ENCODE data around the gene CASQ2. TPM values are rescaled to one million over a fixed set of nuclear protein-coding genes. Genes with fewer than 3 reads are reported as not detected.

Gene CASQ2
- polyA plus RNA-seq, 1 of the 3 experiments (the other 2 are of a cell fraction), result not detected

GRCh38 chr1:115668579-115668978, 99.9 kb downstream of the CASQ2 start:
- Histone ChIP-seq H3K9me3 (0 out of 2 replicates have a peak, but pooled peaks cover 8% of the 10 kb centered on the region), H3K9ac (peak overlapping the region; percentile 2; the same call in 1 of the 2 replicates), H3K9me2 (no peaks in the 10 kb centered on the region), H3F3A (replicated peaks; ENCODE audit: insufficient read depth) (peaks cover 24% of the 10 kb centered on the region), H3K79me2 (ENCODE audit: insufficient read depth) (peaks cover 50% of the 10 kb centered on the region; the same call in 1 of the 2 replicates), H3K4me3 (ENCODE audit: low read depth in 2 of 2, low read length in 1 of 2) (no peak overlapping the region), H3K36me3 (replicated peaks in 1 of 2; ENCODE audit: control insufficient read depth in 1 of 2, insufficient read depth in 2 of 2, low read length in 1 of 2) (peaks cover 28 to 41% of the 10 kb centered on the region in 2 experiments), H3K27ac (ENCODE audit: low read depth in 2 of 2, low read length in 1 of 2) (peak overlapping the region; percentile 39 to 84), H4K20me1 (ENCODE audit: insufficient read depth) (no peaks in the 10 kb centered on the region), H2AFZ (ENCODE audit: low read depth) (no peak overlapping the region; the same call in 1 of the 2 replicates), H3K4me2 (peak overlapping the region; percentile 43; the same call in 1 of the 2 replicates), H3K4me1 (ENCODE audit: control insufficient read depth in 1 of 2, insufficient read depth in 2 of 2, low read depth in 1 of 2, low read length in 1 of 2) (peaks cover 16 to 23% of the 10 kb centered on the region in 2 experiments; a peak in 3 of 4 replicates), H3K27me3 (ENCODE audit: insufficient read depth) (no peaks in the 10 kb centered on the region)
- WGBS (ENCODE audit: low lambda C conversion rate), result 24% methylated on average over 1 of the region's 1 CpG
- ChIA-PET POLR2A (no interaction called here), CTCF (interaction anchor here (0.8 to 2.2 kb wide), 4 partner anchors 12 to 60 kb away, joined by 3 to 6 read pairs (median 4); no protein-coding TSS in a partner anchor)
- TF ChIP-seq NRF1 (IDR thresholded peaks at IDR 0.05; ENCODE audit: low read depth, low read length) (no peak), ELF1 (IDR thresholded peaks at IDR 0.05) (no peak), FOSL2 (IDR thresholded peaks at IDR 0.05; ENCODE audit: borderline replicate concordance, low read depth) (0 out of 2 replicates have a peak, but pooled peaks have one; percentile 33), SIN3A (IDR thresholded peaks at IDR 0.05; ENCODE audit: borderline replicate concordance, low read depth, low read length) (no peak), MEF2A (IDR thresholded peaks at IDR 0.05; ENCODE audit: borderline replicate concordance, low read depth) (no peak), FOXJ3 (CRISPR knock-in tag; IDR thresholded peaks at IDR 0.05) (no peak), MAX (IDR thresholded peaks at IDR 0.05; ENCODE audit: low read depth) (no peak; the same call in 1 of the 2 replicates), USF1 (IDR thresholded peaks at IDR 0.05; ENCODE audit: borderline replicate concordance, low read depth) (0 out of 2 replicates have a peak, but pooled peaks have one; percentile 3), TEAD4 (IDR thresholded peaks at IDR 0.05; ENCODE audit: borderline replicate concordance, insufficient read depth) (no peak), SMC3 (IDR thresholded peaks at IDR 0.05; ENCODE audit: low read depth, low read length) (no peak), ZBTB33 (IDR thresholded peaks at IDR 0.05; ENCODE audit: borderline replicate concordance, low read depth) (no peak), EP300 (IDR thresholded peaks at IDR 0.05; ENCODE audit: borderline replicate concordance in 1 of 2, low read depth in 1 of 2, low read length in 1 of 2) (no peak; a peak in 1 of 4 replicates), MXI1 (IDR thresholded peaks at IDR 0.05; ENCODE audit: low read depth, low read length) (no peak), IRF3 (IDR thresholded peaks at IDR 0.05; ENCODE audit: low read depth, low read length) (no peak), RXRA (IDR thresholded peaks at IDR 0.05; ENCODE audit: borderline replicate concordance, low read depth) (no peak)
- DNase-seq, result no peak

Data from SK-N-SH (cell line).